Large intestine (tissue), 12 donors: ENCODE measurements around the gene ZNF503. TPM values are rescaled to one million over a fixed set of nuclear protein-coding genes. Genes with fewer than 3 reads are reported as not detected.
A peak's percentile ranks its signal among the peaks of the same experiment; 100 is the strongest.

Experiments
- DNase-seq, 2 donors: peaks; one replicate each; pipeline versions ENCODE4 v3.0.0 to v3.0.0-alpha.2; 2013
- H3K27ac ChIP-seq: one replicate; pipeline ENCODE4 v1.5.1; 2013; ENCODE audit warnings: low read length
- H3K27me3 ChIP-seq: 2 replicates; pipeline ENCODE4 v1.6.1; 2013; ENCODE audit warnings: low read length; ENCODE audit not compliant: control insufficient read depth, insufficient read depth
- H3K36me3 ChIP-seq: 2 replicates; pipeline ENCODE4 v1.6.1; 2013; ENCODE audit warnings: low read length; ENCODE audit not compliant: control insufficient read depth, insufficient read depth
- H3K4me1 ChIP-seq: one replicate; pipeline ENCODE4 v1.6.1; 2013; ENCODE audit warnings: low read length; ENCODE audit not compliant: control insufficient read depth, insufficient read depth
- H3K4me3 ChIP-seq: one replicate; pipeline ENCODE4 v1.5.1; 2013; ENCODE audit warnings: low read length
- H3K9me3 ChIP-seq: one replicate; pipeline ENCODE4 v1.6.1; 2013; ENCODE audit warnings: mild to moderate bottlenecking, low read depth, low read length, moderate library complexity; ENCODE audit not compliant: control insufficient read depth
- WGBS: methylation state at CpG from one replicate; pipeline ENCODE4 v1.1.5; 2013; ENCODE audit warnings: low lambda C conversion rate; ENCODE audit not compliant: insufficient coverage; 5-methylcytosine and 5-hydroxymethylcytosine counted together
- long read RNA-seq, 11 donors: transcript quantifications; one replicate each; lab custom pipeline, GENCODE V29; 2026
- polyA plus RNA-seq: library from polyadenylated mRNA; unstranded; fragments of 120-200 nt; gene quantifications from one replicate; pipeline ENCODE4 v1.2.1, GENCODE V29; 2013

Gene ZNF503
- 17.8 TPM for polyA plus RNA-seq
- long read RNA-seq, donor 1, partial matches to known transcripts: 0 of 2 reads
- long read RNA-seq, donor 1, other reads (novel, unspliced or antisense): 0 of 2 reads
- long read RNA-seq, donor 2, transcript ZNF503-201 (2 exons, 3,347 nt): major isoform, 13 of 13 reads
- long read RNA-seq, donor 2, partial matches to known transcripts: 0 of 13 reads
- long read RNA-seq, donor 2, other reads (novel, unspliced or antisense): 0 of 13 reads
- long read RNA-seq, donor 3: 0 reads
- long read RNA-seq, donor 4, partial matches to known transcripts: 0 of 1 reads
- long read RNA-seq, donor 4, other reads (novel, unspliced or antisense): 0 of 1 reads
- long read RNA-seq, donor 5, partial matches to known transcripts: 0 of 4 reads
- long read RNA-seq, donor 5, other reads (novel, unspliced or antisense): 0 of 4 reads
- long read RNA-seq, donor 6, transcript ZNF503-201 (2 exons, 3,347 nt): major isoform, 16 of 16 reads
- long read RNA-seq, donor 6, partial matches to known transcripts: 0 of 16 reads
- long read RNA-seq, donor 6, other reads (novel, unspliced or antisense): 0 of 16 reads
- long read RNA-seq, donor 7, transcript ZNF503-201 (2 exons, 3,347 nt): major isoform, 9 of 9 reads
- long read RNA-seq, donor 7, partial matches to known transcripts: 0 of 9 reads
- long read RNA-seq, donor 7, other reads (novel, unspliced or antisense): 0 of 9 reads
- long read RNA-seq, donor 8, transcript ZNF503-201 (2 exons, 3,347 nt): major isoform, 15 of 15 reads
- long read RNA-seq, donor 8, partial matches to known transcripts: 0 of 15 reads
- long read RNA-seq, donor 8, other reads (novel, unspliced or antisense): 0 of 15 reads
- long read RNA-seq, donor 9, transcript ZNF503-201 (2 exons, 3,347 nt): major isoform, 7 of 7 reads
- long read RNA-seq, donor 9, partial matches to known transcripts: 0 of 7 reads
- long read RNA-seq, donor 9, other reads (novel, unspliced or antisense): 0 of 7 reads
- long read RNA-seq, donor 10, transcript ZNF503-201 (2 exons, 3,347 nt): major isoform, 6 of 6 reads
- long read RNA-seq, donor 10, partial matches to known transcripts: 0 of 6 reads
- long read RNA-seq, donor 10, other reads (novel, unspliced or antisense): 0 of 6 reads
- long read RNA-seq, donor 11, transcript ZNF503-201 (2 exons, 3,347 nt): major isoform, 12 of 12 reads
- long read RNA-seq, donor 11, partial matches to known transcripts: 0 of 12 reads
- long read RNA-seq, donor 11, other reads (novel, unspliced or antisense): 0 of 12 reads

GRCh38 chr10:75401569-75402485 lies at the start of gene ZNF503:
Gene ZNF503, minus strand, starts transcription at chr10:75401764. Its CDS starts 345 bp downstream, at chr10:75401419.
- peak within 1 kb of the TSS; percentile 95 for H3K27ac ChIP-seq
- no CpG with 5 or more reads among the region's 88 CpGs for WGBS
- peaks cover 3% of the 10 kb centered on the region for H3K27me3 ChIP-seq
- DNase-seq: peak; percentile 96 to 99
- H3K9me3 ChIP-seq: peaks cover 18% of the 10 kb centered on the region
- H3K4me3 ChIP-seq: peak within 1 kb of the TSS; percentile 99
- peaks cover 9% of the 10 kb centered on the region for H3K4me1 ChIP-seq
- peaks cover 20% of the 10 kb centered on the region for H3K36me3 ChIP-seq

GRCh38 chr10:75450644-75451640 lies 49.4 kb upstream of the ZNF503 start:
- peaks cover 7% of the 10 kb centered on the region for H3K4me1 ChIP-seq
- WGBS: 100% methylated on average over 1 of the region's 18 CpGs
- H3K27me3 ChIP-seq: no peaks in the 10 kb centered on the region
- no peak overlapping the region for H3K27ac ChIP-seq
- H3K9me3 ChIP-seq: no peaks in the 10 kb centered on the region
- no peak for DNase-seq
- no peak overlapping the region for H3K4me3 ChIP-seq
- no peaks in the 10 kb centered on the region for H3K36me3 ChIP-seq

GRCh38 chr10:75450075-75450445 lies 48.5 kb upstream of the ZNF503 start:
- Histone ChIP-seq H3K36me3 (no peaks in the 10 kb centered on the region), H3K27ac (no peak overlapping the region), H3K27me3 (no peaks in the 10 kb centered on the region), H3K4me3 (no peak overlapping the region), H3K9me3 (no peaks in the 10 kb centered on the region), H3K4me1 (peaks cover 7% of the 10 kb centered on the region)
- no peak for DNase-seq
- WGBS: 29% methylated on average over 1 of the region's 4 CpGs

GRCh38 chr10:75449382-75450074 lies 48.0 kb upstream of the ZNF503 start:
- Histone ChIP-seq H3K4me1 (peaks cover 7% of the 10 kb centered on the region), H3K27me3 (no peaks in the 10 kb centered on the region), H3K36me3 (no peaks in the 10 kb centered on the region), H3K27ac (no peak overlapping the region), H3K9me3 (peaks cover 3% of the 10 kb centered on the region), H3K4me3 (no peak overlapping the region)
- no CpG with 5 or more reads among the region's 7 CpGs for WGBS
- no peak for DNase-seq

GRCh38 chr10:75448166-75448565 lies 46.6 kb upstream of the ZNF503 start:
- Histone ChIP-seq H3K36me3 (no peaks in the 10 kb centered on the region), H3K4me3 (no peak overlapping the region), H3K9me3 (peaks cover 3% of the 10 kb centered on the region), H3K4me1 (peaks cover 7% of the 10 kb centered on the region), H3K27me3 (no peaks in the 10 kb centered on the region), H3K27ac (no peak overlapping the region)
- no CpG with 5 or more reads among the region's 2 CpGs for WGBS
- DNase-seq: no peak

GRCh38 chr10:75446508-75446907 lies 44.9 kb upstream of the ZNF503 start:
- 100% methylated on average over 1 of the region's 1 CpG for WGBS
- no peak for DNase-seq

GRCh38 chr10:75444781-75445386 lies 43.3 kb upstream of the ZNF503 start:
- Histone ChIP-seq H3K4me1 (peaks cover 11% of the 10 kb centered on the region), H3K4me3 (no peak overlapping the region), H3K36me3 (no peaks in the 10 kb centered on the region), H3K27ac (no peak overlapping the region), H3K9me3 (peaks cover 6% of the 10 kb centered on the region), H3K27me3 (no peaks in the 10 kb centered on the region)
- no CpG with 5 or more reads among the region's 3 CpGs for WGBS
- no peak for DNase-seq

More at GRCh38 chr10:75446508-75446907, 44.9 kb upstream of the ZNF503 start:
- Histone ChIP-seq H3K4me3 (no peak overlapping the region), H3K4me1 (peaks cover 7% of the 10 kb centered on the region), H3K27me3 (no peaks in the 10 kb centered on the region), H3K36me3 (no peaks in the 10 kb centered on the region), H3K9me3 (peaks cover 6% of the 10 kb centered on the region), H3K27ac (no peak overlapping the region)

GRCh38 chr10:75443362-75443761 lies 41.8 kb upstream of the ZNF503 start:
- Histone ChIP-seq H3K9me3 (peaks cover 6% of the 10 kb centered on the region), H3K4me1 (peaks cover 7% of the 10 kb centered on the region), H3K4me3 (no peak overlapping the region), H3K27me3 (no peaks in the 10 kb centered on the region), H3K27ac (no peak overlapping the region), H3K36me3 (no peaks in the 10 kb centered on the region)
- no CpG with 5 or more reads among the region's 2 CpGs for WGBS
- DNase-seq: no peak
